GM19463 (cell line): Measurements from ENCODE around the gene PROSER3.

Source experiments
- ATAC-seq: cut with Tn5 transposase; IDR thresholded peaks from one replicate; pipeline ENCODE4 v1.9.1; 2021; ENCODE audit warnings: mild to moderate bottlenecking, moderate library complexity; ENCODE audit not compliant: unreplicated experiment

PROSER3 gene

GRCh38 chr19:35738021-35738886 is 19.7 kb upstream of the PROSER3 start:
- ATAC-seq: no peak

- no peak for ATAC-seq
Observed at GRCh38 chr19:35738887-35739229, 19.1 kb upstream of the PROSER3 start.

GRCh38 chr19:35739275-35740107 is 18.5 kb upstream of the PROSER3 start:
- no peak for ATAC-seq

GRCh38 chr19:35740108-35740422 is 17.9 kb upstream of the PROSER3 start:
- ATAC-seq: peak; percentile 16

GRCh38 chr19:35740423-35741202 is 17.4 kb upstream of the PROSER3 start:
- ATAC-seq: peak; percentile 62

DNA sequence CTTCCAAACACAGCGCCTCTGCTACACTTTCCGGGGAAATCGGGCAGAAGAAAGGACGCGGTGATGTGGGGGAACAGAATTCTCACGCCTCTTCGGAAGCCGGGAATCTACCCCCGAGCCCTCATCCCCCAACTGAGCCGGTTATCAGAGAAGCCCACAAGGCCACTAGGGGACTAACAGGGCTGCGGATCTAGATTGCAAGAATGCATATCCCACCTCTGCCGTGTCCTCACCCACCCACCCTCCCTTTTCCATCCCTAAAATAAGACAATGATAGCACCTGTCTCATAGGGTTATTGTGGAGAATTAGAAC is 16.8 kb upstream of the PROSER3 start:
- ATAC-seq: no peak

DNA sequence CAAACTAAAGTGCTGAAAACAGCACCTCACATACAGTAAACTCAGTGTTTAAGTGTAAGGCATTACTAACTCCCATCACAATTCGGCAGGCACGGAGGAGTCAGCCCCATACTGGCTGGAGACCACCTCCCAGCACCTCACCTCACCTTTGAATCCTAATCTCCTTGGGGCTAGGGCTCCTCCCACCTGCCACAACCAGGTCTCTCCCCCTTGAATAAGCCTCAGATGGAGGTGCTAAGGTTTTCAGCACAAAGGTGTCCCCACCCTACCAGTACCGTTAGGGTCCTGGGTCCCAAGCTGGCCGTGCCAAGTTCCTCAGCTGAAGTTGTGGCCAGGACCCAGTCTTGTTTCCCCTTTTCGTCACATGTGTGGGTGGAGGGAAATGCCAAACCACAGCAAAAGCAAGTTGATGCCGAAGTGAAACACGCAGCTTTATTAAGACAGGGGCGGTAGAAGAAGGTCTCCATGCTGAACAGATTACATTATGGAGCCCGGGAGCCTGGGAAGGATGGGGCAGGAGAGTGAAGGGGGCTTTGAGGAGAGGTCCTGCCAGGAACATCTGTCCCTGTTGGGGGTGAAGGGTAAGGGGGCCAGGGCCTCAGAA is 15.8 kb upstream of the PROSER3 start, which contains the start of gene IGFLR1:
Gene IGFLR1 (minus strand): TSS at position 332 of the 604 bp plus-strand sequence. CDS start 1,272 bp downstream, outside the sequence.
- no peak for ATAC-seq

GRCh38 chr19:35743640-35744429 is 14.1 kb upstream of the PROSER3 start:
- no peak for ATAC-seq

DNA sequence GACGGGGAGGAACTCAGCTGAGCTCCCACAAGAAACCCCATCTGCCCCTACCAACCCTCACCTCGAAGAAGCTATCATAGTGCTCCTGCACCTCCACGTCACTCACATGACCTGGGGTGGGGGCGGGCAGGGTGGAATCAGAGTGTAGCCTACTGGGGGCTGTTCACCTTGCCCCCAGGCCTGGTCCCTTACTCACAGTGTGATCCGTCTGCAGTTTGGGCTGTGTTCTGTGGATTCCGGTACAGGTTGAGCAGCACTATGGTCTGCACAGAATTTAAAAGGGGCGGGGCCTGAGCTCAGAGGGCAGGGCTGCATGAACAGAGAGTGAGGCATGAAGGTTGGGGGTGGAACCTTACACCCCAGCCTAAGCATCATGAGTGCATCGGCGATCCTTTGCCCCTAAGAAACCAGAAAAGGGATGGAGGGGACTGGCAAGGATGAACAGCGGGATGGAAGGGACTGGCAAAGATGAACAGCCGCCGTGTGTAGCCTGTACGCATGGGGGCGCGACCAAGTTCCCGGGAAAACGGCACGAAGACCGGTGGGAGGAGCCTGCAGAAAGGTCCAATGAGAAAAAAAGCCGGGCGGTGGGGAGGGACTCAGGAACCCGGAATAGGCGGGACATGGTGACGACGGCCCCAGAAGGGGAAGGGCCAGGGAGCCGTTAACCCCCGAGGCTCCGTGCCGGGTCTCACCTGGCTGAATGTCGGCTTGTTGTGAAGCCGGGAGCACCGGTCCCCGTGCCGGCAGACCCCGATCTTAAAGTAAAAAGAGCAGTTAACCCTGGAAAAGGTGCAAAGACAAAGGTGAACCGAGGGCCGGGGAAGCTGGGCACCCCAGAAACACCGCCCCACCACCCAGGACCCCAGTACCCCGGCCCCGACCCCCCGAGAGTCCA is 13.3 kb upstream of the PROSER3 start:
- peak; percentile 23 for ATAC-seq

- ATAC-seq: peak; percentile 31
Observed at GRCh38 chr19:35745328-35746086, 12.5 kb upstream of the PROSER3 start, which contains the start of the genes PSENEN and U2AF1L4. PSENEN (plus strand) TSS chr19:35745651; CDS start chr19:35745931, 280 bp downstream. U2AF1L4 (minus strand) TSS chr19:35745418; CDS start chr19:35745391, 27 bp downstream.

- ATAC-seq: no peak
Observed at GRCh38 chr19:35746087-35746462, 11.9 kb upstream of the PROSER3 start.

DNA sequence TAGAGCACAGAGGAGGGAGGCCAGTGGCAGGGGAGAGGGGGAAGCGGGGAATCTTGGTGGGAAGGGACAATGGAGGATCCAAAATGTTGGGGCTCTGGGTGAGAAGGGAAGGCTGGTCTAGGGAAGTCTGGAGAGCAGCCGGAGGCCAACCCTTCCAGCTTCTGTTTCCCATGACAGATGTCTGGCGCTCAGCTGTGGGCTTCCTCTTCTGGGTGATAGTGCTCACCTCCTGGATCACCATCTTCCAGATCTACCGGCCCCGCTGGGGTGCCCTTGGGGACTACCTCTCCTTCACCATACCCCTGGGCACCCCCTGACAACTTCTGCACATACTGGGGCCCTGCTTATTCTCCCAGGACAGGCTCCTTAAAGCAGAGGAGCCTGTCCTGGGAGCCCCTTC is 11.4 kb upstream of the PROSER3 start:
- ATAC-seq: no peak

- peak; percentile 77 for ATAC-seq
Observed at GRCh38 chr19:35748106-35749020, 9.6 kb upstream of the PROSER3 start, which contains the start of gene LIN37. LIN37 (plus strand) TSS chr19:35748576; CDS start chr19:35748725, 149 bp downstream.

DNA sequence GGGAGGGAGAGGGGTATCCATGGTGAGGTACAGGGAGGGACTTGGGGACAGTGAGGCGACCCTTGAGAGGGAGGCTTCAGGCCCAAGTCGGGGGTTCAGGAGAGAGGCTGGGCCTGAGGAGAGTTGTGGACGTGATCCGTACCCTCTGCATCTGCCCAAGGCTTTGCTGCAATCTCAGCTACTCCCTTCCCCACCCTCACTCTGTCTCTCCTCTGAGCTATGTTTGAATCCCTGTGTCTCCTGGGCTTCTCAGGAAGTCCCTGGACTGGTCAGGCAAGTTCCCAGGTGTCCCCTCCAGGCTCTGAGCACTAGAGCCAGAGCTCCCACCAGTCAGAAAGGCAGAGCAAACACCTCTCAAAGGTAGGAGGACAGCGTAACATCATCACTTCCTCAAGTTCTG is 7.8 kb upstream of the PROSER3 start:
- ATAC-seq: no peak

DNA sequence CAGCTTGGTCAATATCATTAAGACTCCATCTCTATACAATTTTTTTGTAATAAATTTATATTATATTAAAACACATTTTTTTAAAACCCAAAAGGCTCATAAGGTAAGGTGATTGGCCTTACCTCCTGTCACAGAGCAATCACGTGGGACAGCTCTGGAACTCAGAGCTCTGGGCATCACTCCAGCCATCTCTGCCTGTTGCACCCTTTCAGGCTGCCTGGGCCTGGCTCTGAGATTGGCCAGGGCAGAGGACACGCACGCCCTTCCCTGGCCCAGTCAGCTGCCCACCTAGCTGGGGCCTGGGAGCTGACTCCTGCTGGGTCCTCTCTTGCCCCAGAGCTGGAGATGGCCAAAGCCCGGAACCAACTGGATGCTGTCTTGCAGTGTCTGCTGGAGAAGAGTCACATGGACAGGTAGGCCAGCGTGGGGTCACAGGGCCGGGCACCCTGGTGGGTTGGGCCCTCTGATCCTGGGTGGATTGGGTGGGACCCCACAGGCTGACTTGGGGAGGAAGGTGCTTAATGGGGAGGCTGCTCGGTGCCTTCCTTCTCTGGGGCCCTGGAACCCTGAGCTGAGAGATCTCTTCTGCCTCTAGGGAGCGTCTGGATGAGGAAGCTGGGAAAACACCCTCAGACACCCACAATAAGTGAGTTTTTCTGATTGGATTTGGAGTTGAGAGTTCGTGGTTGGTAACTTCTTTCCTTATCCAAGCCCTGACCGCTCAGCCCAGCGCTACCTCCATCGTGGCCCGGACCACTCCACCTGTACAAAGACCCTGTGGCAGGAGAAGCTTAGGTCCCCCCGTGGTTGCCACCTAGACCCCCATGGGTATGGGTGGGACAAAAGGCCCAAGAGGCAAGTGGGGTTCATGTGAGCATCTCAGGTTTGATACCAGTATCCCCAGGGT is 5.9 kb upstream of the PROSER3 start:
- ATAC-seq: no peak

- ATAC-seq: no peak
Observed at GRCh38 chr19:35752746-35753350, 5.1 kb upstream of the PROSER3 start.
